HEK293 (cell line): ENCODE results near the gene UFD1.
A peak's percentile ranks its signal among the peaks of the same experiment; 100 is the strongest.

Experiments used
- BCL11A ChIP-seq: fragments of 450-650 bp; formaldehyde crosslinking; IDR thresholded peaks from 2 replicates; pipeline ENCODE4 v1.5.1; 2016; ENCODE audit warnings: low read depth, missing biosample characterization, missing genetic modification characterization
- EGR2 ChIP-seq: fragments of 450-650 bp; formaldehyde crosslinking; IDR thresholded peaks from 2 replicates; pipeline ENCODE4 v1.5.1; 2016; ENCODE audit warnings: low read depth, missing biosample characterization, missing genetic modification characterization
- KLF7 ChIP-seq: fragments of 450-650 bp; formaldehyde crosslinking; IDR thresholded peaks from 2 replicates; pipeline ENCODE4 v1.5.1; 2016; ENCODE audit warnings: missing biosample characterization, missing genetic modification characterization, borderline replicate concordance
- MZF1 ChIP-seq: fragments of 450-650 bp; formaldehyde crosslinking; IDR thresholded peaks from 2 replicates; pipeline ENCODE4 v1.5.1; 2017; ENCODE audit warnings: missing biosample characterization, missing genetic modification characterization, borderline replicate concordance
- PRDM1 ChIP-seq: fragments of 450-650 bp; formaldehyde crosslinking; IDR thresholded peaks from 2 replicates; pipeline ENCODE4; 2016; ENCODE audit warnings: missing biosample characterization, missing genetic modification characterization
- SETDB1 ChIP-seq: IDR thresholded peaks from one replicate; pipeline ENCODE4 v1.6.1; 2017; ENCODE audit warnings: mild to moderate bottlenecking, low read length, moderate library complexity, mixed read lengths; ENCODE audit not compliant: insufficient read length
- SP3 ChIP-seq: fragments of 450-650 bp; formaldehyde crosslinking; IDR thresholded peaks from 2 replicates; pipeline ENCODE4 v1.5.1; 2016; ENCODE audit warnings: missing biosample characterization, missing genetic modification characterization
- SP7 ChIP-seq: fragments of 450-650 bp; formaldehyde crosslinking; IDR thresholded peaks from 2 replicates; pipeline ENCODE4 v1.5.1; 2016; ENCODE audit warnings: missing biosample characterization, missing genetic modification characterization
- WT1 ChIP-seq: fragments of 450-650 bp; formaldehyde crosslinking; IDR thresholded peaks from 2 replicates; pipeline ENCODE4 v1.5.1; 2016; ENCODE audit warnings: missing biosample characterization, missing genetic modification characterization
- YY1 ChIP-seq: fragments of 450-650 bp; formaldehyde crosslinking; IDR thresholded peaks from 2 replicates; pipeline ENCODE4 v1.5.1; 2018; ENCODE audit warnings: missing biosample characterization, missing genetic modification characterization
- ZEB2 ChIP-seq: fragments of 450-650 bp; formaldehyde crosslinking; IDR thresholded peaks from 2 replicates; pipeline ENCODE4 v1.5.1; 2016; ENCODE audit warnings: missing biosample characterization, missing genetic modification characterization
- ZIC2 ChIP-seq: fragments of 450-650 bp; formaldehyde crosslinking; IDR thresholded peaks from 2 replicates; pipeline ENCODE4 v1.5.1; 2016; ENCODE audit warnings: missing biosample characterization, missing genetic modification characterization
- ZNF133 ChIP-seq: fragments of 450-650 bp; formaldehyde crosslinking; IDR thresholded peaks from 2 replicates; pipeline ENCODE4 v1.5.1; 2016; ENCODE audit warnings: missing biosample characterization, missing genetic modification characterization
- ZNF146 ChIP-seq: fragments of 450-650 bp; formaldehyde crosslinking; IDR thresholded peaks from 2 replicates; pipeline ENCODE4 v1.5.1; 2016; ENCODE audit warnings: missing biosample characterization, missing genetic modification characterization
- ZNF23 ChIP-seq: fragments of 450-650 bp; formaldehyde crosslinking; IDR thresholded peaks from 2 replicates; pipeline ENCODE4 v1.5.1; 2016; ENCODE audit warnings: missing biosample characterization, missing genetic modification characterization, borderline replicate concordance
- ZNF248 ChIP-seq: fragments of 450-650 bp; formaldehyde crosslinking; IDR thresholded peaks from 2 replicates; pipeline ENCODE4 v1.5.1; 2017; ENCODE audit warnings: missing biosample characterization, missing genetic modification characterization
- ZNF274 ChIP-seq, 2 experiments: fragments of 200-500 bp in 1 of 2; fragments of 450-650 bp in 1 of 2; sonication (Bioruptor generic) in 1 of 2; formaldehyde crosslinking in 1 of 2; IDR thresholded peaks; 2 replicates each; pipeline versions ENCODE4 v1.5.1 to v1.6.1; 2014 to 2016; ENCODE audit warnings: borderline replicate concordance in 1 of 2, inconsistent platforms in 1 of 2, low read length in 1 of 2, missing biosample characterization in 1 of 2, missing genetic modification characterization in 1 of 2
- ZNF302 ChIP-seq: fragments of 450-650 bp; formaldehyde crosslinking; IDR thresholded peaks from 2 replicates; pipeline ENCODE4 v1.5.1; 2016; ENCODE audit warnings: missing biosample characterization, missing genetic modification characterization, low read depth
- ZNF394 ChIP-seq: fragments of 450-650 bp; formaldehyde crosslinking; IDR thresholded peaks from 2 replicates; pipeline ENCODE4 v1.5.1; 2016; ENCODE audit warnings: missing biosample characterization, missing genetic modification characterization, mild to moderate bottlenecking, moderate library complexity, borderline replicate concordance
- ZNF404 ChIP-seq: fragments of 450-650 bp; formaldehyde crosslinking; IDR thresholded peaks from 2 replicates; pipeline ENCODE4 v1.5.1; 2017; ENCODE audit warnings: missing biosample characterization, missing genetic modification characterization
- ZNF473 ChIP-seq: fragments of 450-650 bp; formaldehyde crosslinking; IDR thresholded peaks from 2 replicates; pipeline ENCODE4 v1.5.1; 2017; ENCODE audit warnings: missing biosample characterization, missing genetic modification characterization
- ZNF555 ChIP-seq: fragments of 450-650 bp; formaldehyde crosslinking; conservative IDR thresholded peaks from 2 replicates; pipeline ENCODE4 v1.5.1; 2017; ENCODE audit warnings: missing biosample characterization, mild to moderate bottlenecking, missing genetic modification characterization, inconsistent platforms
- ZXDB ChIP-seq: fragments of 450-650 bp; formaldehyde crosslinking; IDR thresholded peaks from 2 replicates; pipeline ENCODE4 v1.5.1; 2016; ENCODE audit warnings: missing biosample characterization, missing genetic modification characterization
- TF ChIP-seq, protein P1 (sequence below): fragments of 450-650 bp; formaldehyde crosslinking; IDR thresholded peaks from 2 replicates; pipeline ENCODE4 v1.5.1; 2016; ENCODE audit warnings: missing biosample characterization, missing genetic modification characterization
- TF ChIP-seq, protein P2 (sequence below): fragments of 450-650 bp; formaldehyde crosslinking; IDR thresholded peaks from 2 replicates; pipeline ENCODE4 v1.5.1; 2016; ENCODE audit warnings: missing biosample characterization, missing genetic modification characterization
- TF ChIP-seq, protein P3 (sequence below): fragments of 450-650 bp; formaldehyde crosslinking; IDR thresholded peaks from 2 replicates; pipeline ENCODE4 v1.5.1; 2016; ENCODE audit warnings: missing biosample characterization, missing genetic modification characterization
- TF ChIP-seq, protein P4 (sequence below): fragments of 450-650 bp; formaldehyde crosslinking; IDR thresholded peaks from 2 replicates; pipeline ENCODE4 v1.5.1; 2016; ENCODE audit warnings: missing biosample characterization, missing genetic modification characterization
- TF ChIP-seq, protein P5 (sequence below): fragments of 450-650 bp; formaldehyde crosslinking; IDR thresholded peaks from 2 replicates; pipeline ENCODE4 v1.5.1; 2017; ENCODE audit warnings: missing biosample characterization, missing genetic modification characterization
- TF ChIP-seq, protein P6 (sequence below): fragments of 450-650 bp; formaldehyde crosslinking; IDR thresholded peaks from 2 replicates; pipeline ENCODE4 v1.5.1; 2017; ENCODE audit warnings: missing biosample characterization, missing genetic modification characterization

UFD1 gene

DNA sequence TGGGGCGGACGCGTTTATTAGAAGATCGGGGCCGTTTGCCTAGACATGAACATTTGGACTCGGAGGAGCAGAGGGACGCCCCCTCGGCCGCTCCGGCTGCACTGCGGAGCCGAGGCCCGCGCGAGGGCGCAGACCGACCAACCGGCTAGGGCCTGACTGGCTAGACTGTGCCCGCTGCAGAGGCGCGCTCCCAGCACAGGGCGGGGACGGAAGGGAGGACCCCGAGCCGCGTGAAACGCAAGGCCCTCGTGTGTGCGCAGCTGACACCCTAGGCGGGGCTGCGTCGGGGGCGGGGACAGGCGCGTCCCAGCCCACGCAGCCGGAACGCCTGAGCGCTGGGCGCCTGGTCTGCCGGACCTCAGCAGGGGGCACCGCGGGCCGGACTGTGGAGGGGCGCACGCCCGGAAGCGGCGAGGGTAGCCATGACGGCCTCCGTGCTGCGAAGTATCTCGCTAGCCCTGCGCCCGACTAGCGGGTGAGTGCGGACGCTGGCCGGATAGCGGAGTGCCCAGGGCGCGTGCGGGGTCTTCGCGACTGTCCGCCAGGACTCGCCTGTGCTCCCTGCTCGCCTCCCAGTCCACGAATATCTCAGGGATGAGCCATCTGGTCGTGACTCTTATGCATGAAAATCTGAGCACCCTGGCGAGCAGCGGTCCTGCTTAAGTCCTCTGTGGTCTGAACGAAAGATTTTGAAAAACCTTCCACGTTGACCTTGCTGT, 46.7 kb downstream of the UFD1 start, which contains the start of gene MRPL40 (continued):
- TF ChIP-seq, protein P1, sequence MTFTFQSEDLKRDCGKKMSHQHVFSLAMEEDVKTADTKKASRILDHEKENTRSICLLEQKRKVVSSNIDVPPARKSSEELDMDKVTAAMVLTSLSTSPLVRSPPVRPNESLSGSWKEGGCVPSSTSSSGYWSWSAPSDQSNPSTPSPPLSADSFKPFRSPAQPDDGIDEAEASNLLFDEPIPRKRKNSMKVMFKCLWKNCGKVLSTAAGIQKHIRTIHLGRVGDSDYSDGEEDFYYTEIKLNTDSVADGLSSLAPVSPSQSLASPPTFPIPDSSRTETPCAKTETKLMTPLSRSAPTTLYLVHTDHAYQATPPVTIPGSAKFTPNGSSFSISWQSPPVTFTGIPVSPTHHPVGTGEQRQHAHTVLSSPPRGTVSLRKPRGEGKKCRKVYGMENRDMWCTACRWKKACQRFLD (tag by site-specific recombination), result no peak; the same call in 1 of the 2 replicates
- 0 out of 2 replicates have a peak, but pooled peaks have one; percentile 26 for TF ChIP-seq ZNF133 (tag by site-specific recombination)
- TF ChIP-seq ZIC2 (tag by site-specific recombination), result peak; percentile 90
- no peak for TF ChIP-seq ZNF248 (tag by site-specific recombination)
- TF ChIP-seq, protein P2, sequence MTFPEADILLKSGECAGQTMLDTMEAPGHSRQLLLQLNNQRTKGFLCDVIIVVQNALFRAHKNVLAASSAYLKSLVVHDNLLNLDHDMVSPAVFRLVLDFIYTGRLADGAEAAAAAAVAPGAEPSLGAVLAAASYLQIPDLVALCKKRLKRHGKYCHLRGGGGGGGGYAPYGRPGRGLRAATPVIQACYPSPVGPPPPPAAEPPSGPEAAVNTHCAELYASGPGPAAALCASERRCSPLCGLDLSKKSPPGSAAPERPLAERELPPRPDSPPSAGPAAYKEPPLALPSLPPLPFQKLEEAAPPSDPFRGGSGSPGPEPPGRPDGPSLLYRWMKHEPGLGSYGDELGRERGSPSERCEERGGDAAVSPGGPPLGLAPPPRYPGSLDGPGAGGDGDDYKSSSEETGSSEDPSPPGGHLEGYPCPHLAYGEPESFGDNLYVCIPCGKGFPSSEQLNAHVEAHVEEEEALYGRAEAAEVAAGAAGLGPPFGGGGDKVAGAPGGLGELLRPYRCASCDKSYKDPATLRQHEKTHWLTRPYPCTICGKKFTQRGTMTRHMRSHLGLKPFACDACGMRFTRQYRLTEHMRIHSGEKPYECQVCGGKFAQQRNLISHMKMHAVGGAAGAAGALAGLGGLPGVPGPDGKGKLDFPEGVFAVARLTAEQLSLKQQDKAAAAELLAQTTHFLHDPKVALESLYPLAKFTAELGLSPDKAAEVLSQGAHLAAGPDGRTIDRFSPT (tag by site-specific recombination), result peak; percentile 75
- no peak for TF ChIP-seq ZNF274 (IDR thresholded peaks at IDR 0.05; ENCODE audit: low read length)
- no peak for TF ChIP-seq ZNF274 (tag by site-specific recombination; IDR thresholded peaks at IDR 0.05; ENCODE audit: borderline replicate concordance)
- no peak for TF ChIP-seq ZNF555
- TF ChIP-seq, protein P3, sequence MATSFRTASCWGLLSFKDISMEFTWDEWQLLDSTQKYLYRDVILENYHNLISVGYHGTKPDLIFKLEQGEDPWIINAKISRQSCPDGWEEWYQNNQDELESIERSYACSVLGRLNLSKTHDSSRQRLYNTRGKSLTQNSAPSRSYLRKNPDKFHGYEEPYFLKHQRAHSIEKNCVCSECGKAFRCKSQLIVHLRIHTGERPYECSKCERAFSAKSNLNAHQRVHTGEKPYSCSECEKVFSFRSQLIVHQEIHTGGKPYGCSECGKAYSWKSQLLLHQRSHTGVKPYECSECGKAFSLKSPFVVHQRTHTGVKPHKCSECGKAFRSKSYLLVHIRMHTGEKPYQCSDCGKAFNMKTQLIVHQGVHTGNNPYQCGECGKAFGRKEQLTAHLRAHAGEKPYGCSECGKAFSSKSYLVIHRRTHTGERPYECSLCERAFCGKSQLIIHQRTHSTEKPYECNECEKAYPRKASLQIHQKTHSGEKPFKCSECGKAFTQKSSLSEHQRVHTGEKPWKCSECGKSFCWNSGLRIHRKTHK (tag by site-specific recombination), result no peak
- peak; percentile 94 for TF ChIP-seq EGR2 (tag by site-specific recombination)
- TF ChIP-seq ZNF473, result no peak
- TF ChIP-seq ZNF302 (tag by site-specific recombination), result no peak
- TF ChIP-seq ZXDB (tag by site-specific recombination), result peak; percentile 89
- peak; percentile 60; the same call in 1 of the 2 replicates for TF ChIP-seq ZNF394 (tag by site-specific recombination)
- TF ChIP-seq MZF1 (tag by site-specific recombination), result no peak
- peak; percentile 78 for TF ChIP-seq WT1 (tag by site-specific recombination)
- TF ChIP-seq, protein P4, sequence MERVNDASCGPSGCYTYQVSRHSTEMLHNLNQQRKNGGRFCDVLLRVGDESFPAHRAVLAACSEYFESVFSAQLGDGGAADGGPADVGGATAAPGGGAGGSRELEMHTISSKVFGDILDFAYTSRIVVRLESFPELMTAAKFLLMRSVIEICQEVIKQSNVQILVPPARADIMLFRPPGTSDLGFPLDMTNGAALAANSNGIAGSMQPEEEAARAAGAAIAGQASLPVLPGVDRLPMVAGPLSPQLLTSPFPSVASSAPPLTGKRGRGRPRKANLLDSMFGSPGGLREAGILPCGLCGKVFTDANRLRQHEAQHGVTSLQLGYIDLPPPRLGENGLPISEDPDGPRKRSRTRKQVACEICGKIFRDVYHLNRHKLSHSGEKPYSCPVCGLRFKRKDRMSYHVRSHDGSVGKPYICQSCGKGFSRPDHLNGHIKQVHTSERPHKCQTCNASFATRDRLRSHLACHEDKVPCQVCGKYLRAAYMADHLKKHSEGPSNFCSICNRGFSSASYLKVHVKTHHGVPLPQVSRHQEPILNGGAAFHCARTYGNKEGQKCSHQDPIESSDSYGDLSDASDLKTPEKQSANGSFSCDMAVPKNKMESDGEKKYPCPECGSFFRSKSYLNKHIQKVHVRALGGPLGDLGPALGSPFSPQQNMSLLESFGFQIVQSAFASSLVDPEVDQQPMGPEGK, result peak; percentile 93
- peak; percentile 95 for TF ChIP-seq YY1 (tag by site-specific recombination)
- TF ChIP-seq, protein P5, sequence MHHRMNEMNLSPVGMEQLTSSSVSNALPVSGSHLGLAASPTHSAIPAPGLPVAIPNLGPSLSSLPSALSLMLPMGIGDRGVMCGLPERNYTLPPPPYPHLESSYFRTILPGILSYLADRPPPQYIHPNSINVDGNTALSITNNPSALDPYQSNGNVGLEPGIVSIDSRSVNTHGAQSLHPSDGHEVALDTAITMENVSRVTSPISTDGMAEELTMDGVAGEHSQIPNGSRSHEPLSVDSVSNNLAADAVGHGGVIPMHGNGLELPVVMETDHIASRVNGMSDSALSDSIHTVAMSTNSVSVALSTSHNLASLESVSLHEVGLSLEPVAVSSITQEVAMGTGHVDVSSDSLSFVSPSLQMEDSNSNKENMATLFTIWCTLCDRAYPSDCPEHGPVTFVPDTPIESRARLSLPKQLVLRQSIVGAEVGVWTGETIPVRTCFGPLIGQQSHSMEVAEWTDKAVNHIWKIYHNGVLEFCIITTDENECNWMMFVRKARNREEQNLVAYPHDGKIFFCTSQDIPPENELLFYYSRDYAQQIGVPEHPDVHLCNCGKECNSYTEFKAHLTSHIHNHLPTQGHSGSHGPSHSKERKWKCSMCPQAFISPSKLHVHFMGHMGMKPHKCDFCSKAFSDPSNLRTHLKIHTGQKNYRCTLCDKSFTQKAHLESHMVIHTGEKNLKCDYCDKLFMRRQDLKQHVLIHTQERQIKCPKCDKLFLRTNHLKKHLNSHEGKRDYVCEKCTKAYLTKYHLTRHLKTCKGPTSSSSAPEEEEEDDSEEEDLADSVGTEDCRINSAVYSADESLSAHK (tag by site-specific recombination), result no peak; the same call in 1 of the 2 replicates
- TF ChIP-seq SP3 (tag by site-specific recombination), result peak; percentile 89
- no peak for TF ChIP-seq PRDM1 (tag by site-specific recombination)
- TF ChIP-seq KLF7, result peak; percentile 95
- TF ChIP-seq ZNF23 (tag by site-specific recombination), result no peak
- TF ChIP-seq ZNF404 (tag by site-specific recombination), result no peak
- TF ChIP-seq ZEB2 (tag by site-specific recombination), result peak; percentile 91
- peak; percentile 84 for TF ChIP-seq BCL11A
- TF ChIP-seq, protein P6, sequence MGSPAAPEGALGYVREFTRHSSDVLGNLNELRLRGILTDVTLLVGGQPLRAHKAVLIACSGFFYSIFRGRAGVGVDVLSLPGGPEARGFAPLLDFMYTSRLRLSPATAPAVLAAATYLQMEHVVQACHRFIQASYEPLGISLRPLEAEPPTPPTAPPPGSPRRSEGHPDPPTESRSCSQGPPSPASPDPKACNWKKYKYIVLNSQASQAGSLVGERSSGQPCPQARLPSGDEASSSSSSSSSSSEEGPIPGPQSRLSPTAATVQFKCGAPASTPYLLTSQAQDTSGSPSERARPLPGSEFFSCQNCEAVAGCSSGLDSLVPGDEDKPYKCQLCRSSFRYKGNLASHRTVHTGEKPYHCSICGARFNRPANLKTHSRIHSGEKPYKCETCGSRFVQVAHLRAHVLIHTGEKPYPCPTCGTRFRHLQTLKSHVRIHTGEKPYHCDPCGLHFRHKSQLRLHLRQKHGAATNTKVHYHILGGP (tag by site-specific recombination), result no peak
- no peak for TF ChIP-seq SETDB1
- 0 out of 2 replicates have a peak, but pooled peaks have one; percentile 23 for TF ChIP-seq ZNF146 (tag by site-specific recombination)
- peak; percentile 85 for TF ChIP-seq SP7 (tag by site-specific recombination)
